HL-60 (cell line): ENCODE measurements around the gene SDCBP2.

ENCODE experiments used
- CTCF ChIP-seq: IDR thresholded peaks from one replicate; pipeline ENCODE4 v1.5.1; 2011; ENCODE audit warnings: low read length, control low read depth, inconsistent platforms; ENCODE audit not compliant: insufficient read depth
- POLR2AphosphoS5 ChIP-seq: IDR thresholded peaks from 2 replicates; pipeline ENCODE4 v1.6.1; 2012; ENCODE audit warnings: low read depth
- REST ChIP-seq: IDR thresholded peaks from 2 replicates; pipeline ENCODE4 v1.6.1; 2012; ENCODE audit warnings: low read depth; ENCODE audit not compliant: insufficient replicate concordance
- SPI1 ChIP-seq: IDR thresholded peaks from 2 replicates; pipeline ENCODE4 v1.6.1; 2012; ENCODE audit warnings: low read depth, mild to moderate bottlenecking, borderline replicate concordance

- TF ChIP-seq REST (no peak), CTCF (no peak), POLR2AphosphoS5 (no peak), SPI1 (no peak)
Observed at GRCh38 chr20:1378735-1379125, 49.8 kb upstream of the SDCBP2 start.
